Stimulated activated CD4-positive, alpha-beta T cell treated with anti-CD3 and anti-CD28 coated beads, Interleukin-4, amount 100 ng/mL, for 24 hours (primary cell): ENCODE measurements around the gene RBMS3.
"Not testable (repeated sequence)": the region's sequence is repeated elsewhere in the genome, so short reads cannot be mapped to it uniquely, and the experiment has no call there.

ENCODE experiments used
- DNase-seq: peaks from one replicate; pipeline ENCODE4 v3.0.0-alpha.2; 2020

Gene RBMS3

GRCh38 chr3:29393946-29394345, 113.1 kb downstream of the RBMS3 start:
- not testable (repeated sequence) for DNase-seq

DNA sequence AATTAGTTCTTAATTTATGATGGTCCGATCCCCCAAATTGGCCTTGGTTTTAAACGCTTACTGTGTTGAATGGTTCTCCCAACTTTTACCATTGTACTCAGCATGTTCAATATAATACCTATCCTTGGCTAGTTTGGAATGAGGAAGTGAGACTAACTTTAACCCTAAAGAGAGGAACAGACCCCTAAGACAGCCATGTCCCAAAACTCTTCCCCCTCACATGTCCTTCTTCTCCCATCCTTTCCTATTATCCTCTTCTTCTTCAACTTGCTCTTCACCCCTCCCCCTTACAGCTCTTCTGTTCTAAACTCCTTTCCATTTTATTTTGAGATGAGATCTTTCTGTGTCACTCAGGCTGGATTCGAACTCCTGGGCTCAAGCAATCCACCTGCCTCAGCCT, 116.5 kb downstream of the RBMS3 start:
- no peak for DNase-seq

- no peak for DNase-seq
These were observed 117.9 kb downstream of the RBMS3 start for GRCh38 chr3:29398787-29399186.

GRCh38 chr3:29406291-29406832, 125.5 kb downstream of the RBMS3 start:
- DNase-seq, result no peak

DNA sequence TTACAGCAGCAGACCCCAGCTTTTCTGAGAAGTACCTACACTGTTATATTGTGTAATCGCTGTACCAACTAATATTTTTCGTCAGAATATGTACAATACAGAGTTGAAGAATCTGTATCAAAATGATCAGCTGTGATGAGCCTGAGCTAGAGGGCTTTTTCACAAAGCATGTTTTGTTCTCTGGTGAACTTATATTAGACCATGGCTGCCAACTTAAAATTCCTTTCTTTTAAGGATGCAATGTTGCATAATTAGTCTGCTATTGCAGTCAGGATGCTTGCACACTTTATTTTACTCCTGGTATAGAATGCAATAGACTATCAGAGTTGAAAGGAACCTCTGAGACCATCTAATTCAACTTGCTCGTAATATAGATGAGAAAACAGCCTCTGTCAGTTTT, 127.8 kb downstream of the RBMS3 start:
- DNase-seq, result no peak

DNA sequence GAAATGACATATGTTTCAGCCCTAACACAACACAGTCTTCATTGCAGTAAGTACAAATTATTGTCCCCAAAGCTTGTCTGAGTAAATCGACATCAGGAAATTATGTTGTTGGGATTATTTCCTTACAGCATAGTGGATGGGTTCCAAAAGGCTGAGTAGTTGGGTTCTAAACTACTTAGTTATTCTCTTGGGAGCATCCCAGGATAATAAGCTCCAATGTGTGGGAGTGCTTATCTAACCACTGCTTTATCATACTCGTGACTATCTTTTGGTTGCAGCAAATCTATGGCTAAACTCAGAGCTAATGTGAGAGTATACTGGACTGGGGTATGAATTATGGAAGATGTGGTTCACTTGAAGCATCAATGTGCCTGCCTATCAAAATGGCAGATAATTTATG, 128.5 kb downstream of the RBMS3 start:
- DNase-seq, result no peak

DNA sequence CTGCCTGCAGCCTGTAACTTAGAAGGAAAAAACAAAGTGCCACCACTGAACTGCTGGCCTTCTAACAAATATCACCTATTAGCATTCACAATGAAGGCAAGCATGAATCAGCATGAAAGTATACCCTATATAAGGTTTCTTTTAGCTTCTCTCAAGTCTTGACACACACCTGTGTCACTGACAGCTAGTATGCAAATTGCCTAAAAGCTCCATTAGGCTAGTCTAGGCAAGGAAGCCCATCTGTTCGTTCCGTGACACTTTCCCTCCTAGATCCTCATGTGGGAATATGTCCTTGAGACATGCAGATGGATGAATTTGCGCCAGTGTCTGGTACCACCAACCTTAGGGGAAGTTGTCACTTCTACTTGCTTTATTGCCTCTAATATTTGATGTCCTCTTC, 129.3 kb downstream of the RBMS3 start:
- DNase-seq, result no peak

DNA sequence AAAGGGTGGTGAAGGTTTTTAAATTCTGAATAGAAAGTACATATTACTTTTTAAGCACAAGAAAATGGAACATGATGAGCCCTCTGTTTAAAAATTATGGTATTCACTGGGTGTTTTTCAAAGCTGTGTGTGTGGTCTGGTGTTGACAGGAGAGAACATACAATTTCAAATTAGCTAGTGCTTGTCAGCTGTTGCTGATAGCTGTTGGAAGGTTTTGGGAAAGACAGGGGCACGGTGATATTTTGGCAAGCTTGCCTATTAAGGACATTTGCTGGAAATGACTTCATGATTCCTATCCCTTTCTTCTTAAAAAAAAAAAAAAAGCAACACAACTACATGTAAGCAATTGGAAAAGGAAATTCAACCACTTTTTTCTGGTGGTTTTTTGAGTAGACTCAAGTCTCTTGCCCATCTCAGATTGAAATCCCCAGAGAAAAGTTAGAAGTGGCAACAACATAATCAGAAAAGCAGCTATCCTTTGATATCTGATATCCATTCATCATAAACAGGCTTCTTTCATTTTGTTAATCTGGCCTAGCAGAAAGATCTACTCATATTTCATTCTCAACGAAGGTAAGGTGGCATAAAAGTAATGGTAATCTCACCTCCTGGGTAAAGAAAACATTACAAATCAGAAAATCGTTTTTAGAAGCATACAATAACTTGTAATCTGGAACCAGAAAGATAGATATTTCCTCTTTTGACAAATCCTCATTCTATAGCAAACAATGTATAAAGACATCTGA, 130.0 kb downstream of the RBMS3 start:
- no peak for DNase-seq

- DNase-seq, result no peak
These were observed 131.2 kb downstream of the RBMS3 start for GRCh38 chr3:29412110-29412509.

DNA sequence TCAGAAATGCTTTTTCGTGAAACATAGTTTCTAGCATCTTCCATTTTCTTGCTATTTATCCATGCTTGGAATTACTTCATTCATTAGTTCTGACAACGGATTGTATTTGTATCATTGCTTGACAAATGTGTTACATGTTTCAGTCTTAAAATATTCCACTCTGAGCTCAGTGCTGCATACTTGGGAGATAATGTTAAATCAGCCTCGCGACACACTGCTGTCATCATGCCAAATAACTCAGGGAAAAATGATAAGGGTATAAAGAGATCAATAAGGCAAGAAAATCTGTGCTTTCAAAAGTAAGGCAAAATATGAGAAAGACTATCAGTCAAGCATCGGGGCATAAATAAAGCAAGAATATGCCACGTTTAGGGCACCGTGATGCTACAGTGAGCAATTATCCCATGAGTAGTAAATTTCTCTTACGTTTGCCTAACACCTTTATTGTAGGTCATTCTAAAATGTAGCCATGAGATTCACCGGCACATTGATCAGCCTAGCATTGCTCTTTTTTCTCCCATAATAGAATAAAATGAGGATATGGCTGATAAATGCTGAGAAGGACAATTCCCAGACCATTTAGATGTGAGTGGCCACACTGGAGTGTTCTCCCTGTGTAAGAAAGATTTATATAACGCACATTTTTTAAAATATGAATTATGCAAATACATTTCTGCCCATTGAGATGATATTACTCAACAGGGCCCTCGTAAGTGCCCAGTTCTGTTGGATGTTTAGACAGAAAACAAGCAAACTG, 133.8 kb downstream of the RBMS3 start:
- DNase-seq, result no peak

GRCh38 chr3:29415482-29416223, 134.8 kb downstream of the RBMS3 start:
- DNase-seq, result no peak

DNA sequence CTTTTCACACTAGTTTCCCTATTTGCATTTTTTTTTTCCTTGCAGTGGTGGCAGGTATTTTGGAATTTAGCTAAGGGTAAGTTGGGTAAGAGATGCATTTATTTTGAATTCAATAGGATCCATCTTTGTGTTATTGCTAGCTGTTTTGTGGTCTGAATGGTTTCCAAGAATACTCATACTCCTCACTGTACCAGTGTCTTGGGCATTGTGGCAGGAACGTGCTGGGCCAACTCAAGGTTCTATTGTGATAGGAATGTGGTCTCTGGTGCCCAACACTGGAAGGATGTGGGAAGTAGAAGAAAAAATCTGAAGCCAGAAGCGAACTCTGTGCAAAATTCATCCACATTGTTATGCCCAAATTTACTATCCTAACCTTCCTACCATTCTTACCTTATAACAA, 135.6 kb downstream of the RBMS3 start:
- DNase-seq, result no peak

GRCh38 chr3:29420106-29420505, 139.2 kb downstream of the RBMS3 start:
- no peak for DNase-seq

DNA sequence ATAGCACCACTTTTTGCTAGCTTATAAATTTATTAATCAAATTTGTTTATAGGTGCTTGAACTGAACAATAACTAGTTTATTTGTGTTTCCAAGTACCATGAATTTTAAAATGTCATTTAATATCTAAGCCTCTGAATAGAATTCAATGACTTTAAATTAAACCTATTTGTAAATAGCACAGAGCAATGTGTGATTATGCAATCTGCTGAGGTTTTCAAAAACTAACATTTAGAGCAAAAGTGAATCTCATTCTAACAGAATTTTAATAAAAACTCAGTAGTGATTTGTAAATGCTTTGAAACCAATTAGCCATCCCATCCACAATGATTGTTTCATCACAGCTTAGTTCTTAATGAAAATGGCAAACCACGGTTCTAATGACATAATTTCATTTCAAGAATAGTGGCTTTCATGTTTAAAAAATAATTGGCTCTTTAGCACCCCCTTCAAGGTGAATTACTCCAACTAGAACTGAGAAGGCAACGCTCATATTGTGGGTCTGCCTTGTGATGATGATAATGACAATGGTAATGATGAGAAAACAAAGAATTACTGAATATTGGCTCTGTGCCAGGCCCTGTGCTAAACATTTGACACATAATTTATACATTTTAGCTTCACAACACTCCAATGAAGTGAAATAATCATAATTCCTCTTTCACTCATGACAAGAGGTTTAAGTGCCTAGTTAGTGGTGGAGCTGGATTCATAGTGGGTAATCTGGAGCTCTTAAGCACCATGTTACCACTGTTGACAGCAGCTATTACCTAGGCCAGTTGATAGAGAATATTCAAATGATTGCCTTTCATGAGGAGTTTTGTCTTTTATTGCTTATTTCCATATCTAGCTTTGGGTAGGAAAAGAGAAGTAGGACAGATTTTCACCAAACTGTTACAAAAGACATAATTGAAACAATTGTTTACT, 145.7 kb downstream of the RBMS3 start:
- DNase-seq, result no peak

GRCh38 chr3:29427266-29428103, 146.6 kb downstream of the RBMS3 start:
- no peak for DNase-seq

- DNase-seq, result no peak
These were observed 148.3 kb downstream of the RBMS3 start for GRCh38 chr3:29429055-29429679.

DNA sequence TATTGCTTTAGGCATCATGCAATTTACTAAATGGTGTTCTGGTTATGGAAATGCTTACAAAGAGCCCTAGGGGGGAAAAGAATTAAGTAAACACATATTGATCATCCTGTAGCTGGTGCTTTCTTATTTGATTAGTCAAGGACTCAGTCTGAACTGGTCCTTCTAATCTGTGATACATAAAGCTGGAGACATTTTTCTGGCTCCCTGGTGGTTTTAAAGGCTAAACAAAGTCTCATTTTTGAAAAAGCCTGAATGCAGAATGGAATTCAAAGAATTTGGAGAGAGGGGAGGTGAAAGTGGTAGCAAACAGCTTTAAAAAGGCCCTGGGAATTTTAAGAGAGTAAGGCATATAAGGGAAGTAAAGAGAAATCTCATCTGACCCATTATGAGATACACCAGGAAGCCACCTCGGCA, 149.7 kb downstream of the RBMS3 start:
- DNase-seq, result no peak

DNA sequence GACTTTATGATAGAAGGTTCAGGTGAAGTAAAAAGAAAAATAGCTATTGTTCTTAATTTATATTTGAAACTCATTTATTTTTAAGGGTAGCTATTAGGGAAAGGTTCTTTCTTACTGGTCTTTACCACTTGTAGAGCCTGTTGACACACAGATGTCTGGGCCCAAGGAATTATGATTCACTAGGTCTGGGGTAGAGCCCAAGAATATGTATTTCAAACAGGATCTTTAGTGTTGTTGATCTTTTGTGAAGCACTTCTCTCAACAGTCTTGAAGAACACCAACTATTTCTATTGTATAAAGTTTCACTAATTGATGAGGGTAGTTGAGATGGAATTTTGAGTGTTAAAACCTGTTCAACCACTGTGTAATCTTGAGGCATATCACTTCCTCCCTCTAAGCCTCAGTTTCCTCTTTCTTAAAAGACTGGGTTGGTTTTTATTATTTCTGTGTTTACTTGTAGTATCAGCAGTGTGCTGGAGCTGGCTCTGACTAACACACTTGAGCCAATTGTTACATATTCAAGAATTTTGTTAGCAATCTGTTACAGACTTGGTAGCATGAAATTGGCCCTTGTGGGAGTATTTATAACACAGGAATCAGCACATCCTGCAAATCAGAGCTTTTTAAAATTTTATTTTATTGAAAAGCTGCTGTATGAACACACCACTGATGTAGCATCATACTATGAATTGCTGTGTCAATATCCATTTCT, 155.9 kb downstream of the RBMS3 start:
- no peak for DNase-seq

DNA sequence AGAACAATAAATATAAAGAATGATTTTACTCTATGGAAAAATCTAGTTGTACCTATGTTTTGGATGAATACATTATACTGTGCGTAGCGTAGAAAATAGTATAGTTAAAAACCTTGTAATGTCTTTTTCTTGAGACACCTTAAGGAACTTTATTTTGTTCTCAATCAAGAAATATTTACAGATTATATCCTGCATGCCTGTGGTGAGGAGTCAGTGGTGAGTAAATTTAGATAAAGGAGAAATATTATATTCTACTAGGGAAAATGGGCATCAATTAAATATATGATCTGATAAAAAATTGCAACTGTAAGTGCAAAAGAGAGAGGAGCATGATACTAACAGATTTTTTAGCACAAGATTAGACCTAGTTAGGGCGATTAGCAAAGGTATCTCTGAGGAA, 157.7 kb downstream of the RBMS3 start:
- no peak for DNase-seq
